CD4-positive, alpha-beta memory T cell (primary cell): ENCODE measurements around the gene JUNB. TPM values are rescaled to one million over a fixed set of nuclear protein-coding genes. Genes with fewer than 3 reads are reported as not detected.

Experiments used
- CTCF ChIA-PET: fragments of 350-600 bp; sonication (Branson Sonifier 250); formaldehyde crosslinking; loops from one replicate; lab custom pipeline; 2021; ENCODE audit warnings: inconsistent platforms; ENCODE audit not compliant: partially characterized antibody; lab: Charles Lee
- POLR2A ChIA-PET: fragments of 350-600 bp; sonication (Branson Sonifier 250); formaldehyde crosslinking; loops from one replicate; lab custom pipeline; 2021; ENCODE audit not compliant: partially characterized antibody; lab: Charles Lee
- DNase-seq, 5 donors: peaks; one replicate each; pipeline versions ENCODE4 v3.0.0 to v3.0.0-alpha.2; 2020 to 2022; ENCODE audit warnings: mixed read lengths in 1 of 5
- H3K27ac ChIP-seq: one replicate; pipeline ENCODE4 v1.7.0; 2013; ENCODE audit warnings: low read depth, low read length
- H3K27me3 ChIP-seq: 2 replicates; pipeline ENCODE4 v1.7.0; 2013; ENCODE audit warnings: mild to moderate bottlenecking, low read length, moderate library complexity; ENCODE audit not compliant: insufficient read depth
- H3K36me3 ChIP-seq: 2 replicates; pipeline ENCODE4 v1.7.0; 2013; ENCODE audit warnings: mild to moderate bottlenecking, low read length, moderate library complexity; ENCODE audit not compliant: insufficient read depth
- H3K4me1 ChIP-seq: 2 replicates; pipeline ENCODE4 v1.7.0; 2013; ENCODE audit warnings: mild to moderate bottlenecking, low read length, moderate library complexity; ENCODE audit not compliant: insufficient read depth
- H3K4me3 ChIP-seq, 2 donors: one replicate each; pipeline ENCODE4 v1.7.0; 2013; ENCODE audit warnings: low read length in 2 of 2, mild to moderate bottlenecking in 1 of 2
- H3K9me3 ChIP-seq, 2 donors: one replicate each; pipeline ENCODE4 v1.7.0; 2013; ENCODE audit warnings: low read length in 2 of 2, control low read depth in 1 of 2; ENCODE audit not compliant: control insufficient read depth in 1 of 2
- H3K27ac Mint-ChIP-seq, 7 donors: one replicate each; pipeline ENCODE4 v1.8.0; 2020 to 2021; ENCODE audit warnings: mixed read lengths in 7 of 7, mild to moderate bottlenecking in 6 of 7, inconsistent platforms in 3 of 7, moderate library complexity in 3 of 7
- H3K27me3 Mint-ChIP-seq, 2 donors: one replicate each; pipeline ENCODE4 v1.8.0; 2020 to 2021; ENCODE audit warnings: mixed read lengths in 2 of 2
- H3K36me3 Mint-ChIP-seq, 2 donors: one replicate each; pipeline ENCODE4 v1.8.0; 2020 to 2021; ENCODE audit warnings: mixed read lengths in 2 of 2, inconsistent platforms in 1 of 2, mild to moderate bottlenecking in 1 of 2
- H3K4me1 Mint-ChIP-seq, 4 donors: one replicate each; pipeline ENCODE4 v1.8.0; 2020 to 2021; ENCODE audit warnings: mixed read lengths in 4 of 4, mild to moderate bottlenecking in 1 of 4
- H3K4me3 Mint-ChIP-seq, 8 donors: one replicate each; pipeline ENCODE4 v1.8.0; 2020 to 2021; ENCODE audit warnings: mixed read lengths in 8 of 8, mild to moderate bottlenecking in 7 of 8, moderate library complexity in 6 of 8, inconsistent platforms in 3 of 8
- H3K9me3 Mint-ChIP-seq, 8 donors: one replicate each; pipeline ENCODE4 v1.8.0; 2020 to 2021; ENCODE audit warnings: mixed read lengths in 8 of 8, mild to moderate bottlenecking in 5 of 8, inconsistent platforms in 3 of 8, moderate library complexity in 1 of 8
- intact Hi-C: fragments of 100-400 bp; cut with micrococcal nuclease; formaldehyde crosslinking; loops from one replicate; pipeline ENCODE4 v1.15.1; 2023
- polyA plus RNA-seq, 2 donors: library from polyadenylated mRNA; unstranded; fragments of 300-500 nt; fragmentation: Illumina TruSeq; gene quantifications; one replicate each; pipeline ENCODE4 v1.2.3, GENCODE V29; 2021
- total RNA-seq, 2 experiments: library from RNA; stranded (reverse); gene quantifications; one replicate each; pipeline ENCODE4 v1.2.3, GENCODE V29; 2021

JUNB gene
- total and polyA plus RNA-seq, 4 experiments from 2014 or later = 103 to 3,132 (median 438) TPM

- Histone ChIP-seq H3K36me3 (peaks cover 14% of the 10 kb centered on the region), H3K27ac (peak overlapping the region; percentile 67), H3K4me3 (peak overlapping the region; percentile 65 to 78), H3K9me3 (no peaks in the 10 kb centered on the region), H3K4me1 (peaks cover 32% of the 10 kb centered on the region), H3K27me3 (no peaks in the 10 kb centered on the region)
- peak overlapping the region; percentile 85 to 92 (median 90) for H3K4me3 Mint-ChIP-seq
- no peaks in the 10 kb centered on the region for H3K27me3 Mint-ChIP-seq
- POLR2A ChIA-PET = interaction anchor here (0.6 to 20.0 kb wide), 8 partner anchors 8 to 120 kb away, joined by 3 to 1162 read pairs (median 6); partner anchors contain the start of genes DHPS, GCDH, GET3 and HOOK2
- intact Hi-C loops = no loop called here
- DNase-seq = peak in 1 of 5 donors; percentile 27
- peaks cover 19 to 39% (median 30%) of the 10 kb centered on the region in 4 donors for H3K4me1 Mint-ChIP-seq
- H3K27ac Mint-ChIP-seq = peak overlapping the region; percentile 67 to 90 (median 81)
- H3K9me3 Mint-ChIP-seq = no peaks in the 10 kb centered on the region
- peaks cover 4 to 22% of the 10 kb centered on the region in 2 donors for H3K36me3 Mint-ChIP-seq
- CTCF ChIA-PET = interaction anchor here (1.4 to 17.4 kb wide), 3 partner anchors 30 to 58 kb away, joined by 3 to 906 read pairs (median 15); partner anchors contain the start of gene HOOK2
Observed at GRCh38 chr19:12800923-12801465, 9.7 kb downstream of the JUNB start.

DNA sequence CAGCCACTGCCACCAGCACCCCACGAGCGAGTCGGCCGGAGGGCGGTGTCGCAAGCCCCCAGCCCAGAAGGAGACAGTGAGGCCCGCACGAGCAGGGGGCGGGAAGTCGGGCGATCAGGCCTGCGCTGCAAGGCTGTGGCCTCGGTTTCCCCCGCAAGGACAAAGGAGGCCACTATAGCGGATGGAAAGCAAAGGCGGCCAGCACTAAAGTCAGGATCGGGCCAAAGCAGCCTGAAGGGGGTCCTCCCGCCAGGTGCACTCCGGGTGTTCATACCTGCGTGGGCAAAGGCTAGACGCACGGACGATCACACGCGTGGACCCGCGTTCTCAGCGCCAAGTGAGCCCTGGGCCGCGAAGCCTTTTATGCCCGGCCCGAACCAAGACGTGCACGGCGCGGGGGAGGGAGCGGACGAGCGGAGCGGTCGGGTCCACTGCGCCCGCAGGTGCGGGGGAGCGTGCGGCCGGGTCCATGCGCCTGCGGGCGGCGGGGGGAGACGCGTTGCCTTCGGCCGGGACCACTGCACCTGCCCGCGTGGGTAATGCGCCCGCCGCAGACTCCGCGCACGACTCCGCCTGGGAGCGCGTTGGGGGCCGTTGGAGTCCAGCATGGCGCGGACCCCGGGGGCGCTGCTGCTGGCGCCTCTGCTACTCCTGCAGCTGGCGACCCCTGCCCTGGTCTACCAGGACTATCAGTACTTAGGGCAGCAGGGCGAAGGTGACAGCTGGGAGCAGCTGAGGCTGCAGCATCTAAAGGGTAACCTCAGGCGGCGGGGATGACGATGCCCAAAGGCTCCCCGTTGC lies 10.4 kb downstream of the JUNB start, which contains the start of the genes PRDX2 and THSD8:
TSS of gene PRDX2 (minus strand) at position 335 of the 801 bp plus-strand sequence. CDS start 539 bp downstream, outside the sequence.
TSS of gene THSD8 (plus strand) at position 604 of the 801 bp plus-strand sequence. CDS start at position 607, 3 bp downstream.
- Histone ChIP-seq H3K36me3 (peaks cover 14% of the 10 kb centered on the region), H3K4me3 (peak within 1 kb of the TSS; percentile 65 to 78), H3K27me3 (no peaks in the 10 kb centered on the region), H3K4me1 (peaks cover 30% of the 10 kb centered on the region), H3K27ac (peak within 1 kb of the TSS; percentile 67), H3K9me3 (no peaks in the 10 kb centered on the region)
- Mint-ChIP-seq H3K4me3 (peak within 1 kb of the TSS; percentile 85 to 92 (median 90)), H3K27me3 (no peaks in the 10 kb centered on the region), H3K36me3 (peaks cover under 1 to 19% of the 10 kb centered on the region in 2 donors), H3K27ac (peak within 1 kb of the TSS; percentile 67 to 91 (median 81)), H3K4me1 (peaks cover 17 to 39% (median 30%) of the 10 kb centered on the region in 4 donors), H3K9me3 (no peaks in the 10 kb centered on the region)
- intact Hi-C loops = no loop called here
- DNase-seq = peak; percentile 57 to 77 (median 72)
- ChIA-PET POLR2A (interaction anchor here (0.6 to 20.0 kb wide), 9 partner anchors 9 to 121 kb away, joined by 3 to 1162 read pairs (median 4); partner anchors contain the start of genes DHPS, GCDH, GET3 and HOOK2), CTCF (interaction anchor here (0.8 to 17.4 kb wide), 8 partner anchors 9 to 124 kb away, joined by 3 to 906 read pairs (median 6); partner anchors contain the start of gene HOOK2)

GRCh38 chr19:12802267-12803106 lies 11.2 kb downstream of the JUNB start:
- peak overlapping the region; percentile 77 to 92 (median 90) for H3K4me3 Mint-ChIP-seq
- peaks cover 0 to 19% of the 10 kb centered on the region in 2 donors for H3K36me3 Mint-ChIP-seq
- H3K27me3 ChIP-seq = no peaks in the 10 kb centered on the region
- no peaks in the 10 kb centered on the region for H3K27me3 Mint-ChIP-seq
- CTCF ChIA-PET = interaction anchor here (0.8 to 17.4 kb wide), 7 partner anchors 10 to 125 kb away, joined by 3 to 906 read pairs (median 6); partner anchors contain the start of gene HOOK2
- H3K36me3 ChIP-seq = peaks cover 11% of the 10 kb centered on the region
- intact Hi-C loops = no loop called here
- H3K4me3 ChIP-seq = peak overlapping the region; percentile 57 to 65
- H3K4me1 Mint-ChIP-seq = peaks cover 19 to 47% (median 33%) of the 10 kb centered on the region in 4 donors
- H3K9me3 Mint-ChIP-seq = no peaks in the 10 kb centered on the region
- peak overlapping the region; percentile 67 for H3K27ac ChIP-seq
- DNase-seq = no peak
- no peaks in the 10 kb centered on the region for H3K9me3 ChIP-seq
- H3K27ac Mint-ChIP-seq = peak overlapping the region; percentile 48 to 91 (median 78)
- POLR2A ChIA-PET = interaction anchor here (1.6 to 20.0 kb wide), 6 partner anchors 10 to 121 kb away, joined by 3 to 1162 read pairs (median 8); partner anchors contain the start of genes DHPS, GET3, HOOK2 and JUNB
- peaks cover 37% of the 10 kb centered on the region for H3K4me1 ChIP-seq

DNA sequence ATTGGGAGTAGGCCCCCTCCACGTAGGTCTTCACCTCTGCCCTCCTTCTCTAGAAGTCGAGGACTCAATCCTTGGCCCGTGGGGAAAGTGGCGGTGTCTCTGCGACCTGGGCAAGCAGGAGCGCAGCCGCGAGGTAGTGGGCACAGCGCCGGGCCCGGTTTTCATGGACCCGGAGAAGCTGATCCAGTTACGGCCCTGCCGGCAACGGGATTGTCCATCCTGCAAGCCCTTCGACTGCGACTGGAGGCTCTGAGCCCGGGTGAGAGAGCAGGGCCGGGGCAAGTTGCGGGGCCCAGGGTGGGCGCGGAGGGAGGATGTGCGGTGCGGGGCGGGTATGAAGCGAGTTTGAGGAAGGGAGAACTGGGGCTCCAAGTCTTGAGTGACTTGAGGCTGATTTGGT lies 12.8 kb downstream of the JUNB start:
- intact Hi-C loops = no loop called here
- H3K4me1 ChIP-seq = peaks cover 37% of the 10 kb centered on the region
- peaks cover 11% of the 10 kb centered on the region for H3K36me3 ChIP-seq
- H3K27me3 Mint-ChIP-seq = no peaks in the 10 kb centered on the region
- no peak overlapping the region for H3K4me3 Mint-ChIP-seq
- H3K27me3 ChIP-seq = no peaks in the 10 kb centered on the region
- ChIA-PET POLR2A (interaction anchor here (5.6 to 20.0 kb wide), 2 partner anchors 11 to 28 kb away, joined by 68 to 1162 read pairs; partner anchors contain the start of genes HOOK2 and JUNB), CTCF (interaction anchor here (17.4 kb wide), 1 partner anchor 33 kb away, joined by 906 read pairs; the partner anchor contains the start of gene HOOK2)
- H3K27ac Mint-ChIP-seq = no peak overlapping the region
- H3K36me3 Mint-ChIP-seq = peaks cover 0 to 19% of the 10 kb centered on the region in 2 donors
- no peaks in the 10 kb centered on the region for H3K9me3 Mint-ChIP-seq
- H3K4me3 ChIP-seq = no peak overlapping the region
- no peak overlapping the region for H3K27ac ChIP-seq
- H3K4me1 Mint-ChIP-seq = peaks cover 20 to 52% (median 35%) of the 10 kb centered on the region in 4 donors
- no peaks in the 10 kb centered on the region for H3K9me3 ChIP-seq
- DNase-seq = no peak

- peak; percentile 82 to 86 (median 84) for DNase-seq
- Mint-ChIP-seq H3K36me3 (peaks cover 0 to 8% of the 10 kb centered on the region in 2 donors), H3K4me3 (peak within 1 kb of the TSS; percentile 75 to 98 (median 90)), H3K27me3 (no peaks in the 10 kb centered on the region), H3K4me1 (peaks cover 15 to 33% (median 22%) of the 10 kb centered on the region in 4 donors), H3K27ac (peak within 1 kb of the TSS; percentile 75 to 94 (median 89)), H3K9me3 (no peaks in the 10 kb centered on the region)
- intact Hi-C loops = no loop called here
- no peaks in the 10 kb centered on the region for H3K27me3 ChIP-seq
- no peaks in the 10 kb centered on the region for H3K36me3 ChIP-seq
- peak within 1 kb of the TSS; percentile 53 to 84 for H3K4me3 ChIP-seq
- POLR2A ChIA-PET = interaction anchor here (0.8 to 1.8 kb wide), 11 partner anchors 9 to 1425 kb away, joined by 3 to 26 read pairs (median 4); partner anchors contain the start of genes FBXW9, HOOK2, JUNB and TNPO2
- H3K4me1 ChIP-seq = peaks cover 24% of the 10 kb centered on the region
- peak within 1 kb of the TSS; percentile 63 for H3K27ac ChIP-seq
- CTCF ChIA-PET = interaction anchor here (0.6 to 17.4 kb wide), 5 partner anchors 10 to 84 kb away, joined by 3 to 906 read pairs (median 8); partner anchors contain the start of genes GCDH and HOOK2
- H3K9me3 ChIP-seq = no peaks in the 10 kb centered on the region
Observed at GRCh38 chr19:12806242-12807081, 15.2 kb downstream of the JUNB start, which contains the start of gene RNASEH2A. Gene RNASEH2A (plus strand): TSS chr19:12806584. CDS start chr19:12806674, 90 bp downstream.
